ENCODE measurements around the gene RAB44.
"Not testable (repeated sequence)": the region's sequence is repeated elsewhere in the genome, so short reads cannot be mapped to it uniquely, and the experiment has no call there.

Gene RAB44

GRCh38 chr6:36714511-36714910, 16.9 kb downstream of the RAB44 start:
- DNase-seq = no peak

GRCh38 chr6:36715469-36715868, 17.8 kb downstream of the RAB44 start:
- DNase-seq = no peak

- no peak for DNase-seq
Observed at GRCh38 chr6:36716476-36717093, 19.0 kb downstream of the RAB44 start.

GRCh38 chr6:36717231-36717825, 19.7 kb downstream of the RAB44 start:
- DNase-seq = no peak

- DNase-seq = no peak
Observed at GRCh38 chr6:36717871-36718540, 20.4 kb downstream of the RAB44 start.

GRCh38 chr6:36718560-36718959, 20.9 kb downstream of the RAB44 start:
- DNase-seq = no peak

GRCh38 chr6:36719126-36719525, 21.5 kb downstream of the RAB44 start:
- DNase-seq = no peak

GRCh38 chr6:36720251-36721141, 22.9 kb downstream of the RAB44 start:
- no peak for DNase-seq

- DNase-seq = no peak
Observed at GRCh38 chr6:36721369-36722140, 23.9 kb downstream of the RAB44 start.

GRCh38 chr6:36722365-36722764, 24.7 kb downstream of the RAB44 start:
- DNase-seq = no peak

- DNase-seq = no peak
Observed at GRCh38 chr6:36722879-36723278, 25.3 kb downstream of the RAB44 start.

- DNase-seq = not testable (repeated sequence)
Observed at GRCh38 chr6:36723992-36724391, 26.4 kb downstream of the RAB44 start.

- peak; percentile 70 for DNase-seq
Observed at GRCh38 chr6:36724514-36725390, 27.1 kb downstream of the RAB44 start.

- no peak for DNase-seq
Observed at GRCh38 chr6:36725581-36725980, 28.0 kb downstream of the RAB44 start.

GRCh38 chr6:36727505-36728021, 29.9 kb downstream of the RAB44 start:
- peak; percentile 6 for DNase-seq

- no peak for DNase-seq
Observed at GRCh38 chr6:36728289-36729160, 30.9 kb downstream of the RAB44 start.

- DNase-seq = no peak
Observed at GRCh38 chr6:36729161-36729524, 31.5 kb downstream of the RAB44 start.

- DNase-seq = no peak
Observed at GRCh38 chr6:36730424-36731380, 33.1 kb downstream of the RAB44 start.

All from hematopoietic multipotent progenitor cell treated with erythropoietin and hydrocortisone succinate and interleukin-3 and kit ligand, for 8 days (in vitro differentiated cells).